Neural progenitor cell (in vitro differentiated cells): ENCODE measurements around the gene SLC30A3. TPM values are rescaled to one million over a fixed set of nuclear protein-coding genes. Genes with fewer than 3 reads are reported as not detected.
"Not testable (repeated sequence)": the region's sequence is repeated elsewhere in the genome, so short reads cannot be mapped to it uniquely, and the experiment has no call there.

Experiments
- DNase-seq: peaks from one replicate; pipeline ENCODE4 v3.0.0-alpha.2; 2016; ENCODE audit warnings: low spot score
- H2AFZ ChIP-seq: fragments of 200-600 bp; sonication (generic); replicated peaks from 2 replicates; pipeline ENCODE4 v1.6.1; 2016; ENCODE audit warnings: antibody characterized with exemption
- H3F3A ChIP-seq: fragments of 200-600 bp; sonication (generic); 2 replicates; pipeline ENCODE4 v1.6.1; 2016; ENCODE audit warnings: antibody characterized with exemption, low read depth
- H3K27ac ChIP-seq: fragments of 200-600 bp; sonication (generic); 2 replicates; pipeline ENCODE4 v1.5.1; 2016; ENCODE audit warnings: mild to moderate bottlenecking
- H3K27me3 ChIP-seq: fragments of 200-600 bp; sonication (generic); 2 replicates; pipeline ENCODE4 v1.6.1; 2016; ENCODE audit warnings: mild to moderate bottlenecking, moderate library complexity
- H3K36me3 ChIP-seq: fragments of 200-600 bp; sonication (generic); 2 replicates; pipeline ENCODE4 v1.5.1; 2016
- H3K4me1 ChIP-seq: fragments of 200-600 bp; sonication (generic); 2 replicates; pipeline ENCODE4 v1.6.1; 2016; ENCODE audit warnings: mixed run types
- H3K4me2 ChIP-seq: fragments of 200-600 bp; sonication (generic); 2 replicates; pipeline ENCODE4 v1.6.1; 2016
- H3K4me3 ChIP-seq: fragments of 200-600 bp; sonication (generic); 2 replicates; pipeline ENCODE4 v1.5.1; 2016
- H3K79me2 ChIP-seq: fragments of 200-600 bp; sonication (generic); 2 replicates; pipeline ENCODE4 v1.6.1; 2016; ENCODE audit warnings: low read depth
- H3K9ac ChIP-seq: fragments of 200-600 bp; sonication (generic); 2 replicates; pipeline ENCODE4 v1.6.1; 2016
- H3K9me3 ChIP-seq: fragments of 200-600 bp; sonication (generic); 2 replicates; pipeline ENCODE4 v1.5.1; 2016; ENCODE audit warnings: low read depth
- H4K20me1 ChIP-seq: fragments of 200-600 bp; sonication (generic); 2 replicates; pipeline ENCODE4 v1.6.1; 2016; ENCODE audit warnings: low read depth
- H3K27ac Mint-ChIP-seq: 3 replicates; pipeline ENCODE4 v1.8.0; 2021; ENCODE audit warnings: mixed read lengths
- H3K27me3 Mint-ChIP-seq: 2 replicates; pipeline ENCODE4 v1.8.0; 2022; ENCODE audit warnings: low read depth, mild to moderate bottlenecking, inconsistent platforms, moderate library complexity, mixed read lengths; ENCODE audit not compliant: insufficient read depth
- H3K36me3 Mint-ChIP-seq: 3 replicates; pipeline ENCODE4 v1.8.0; 2021; ENCODE audit warnings: mixed read lengths
- H3K4me1 Mint-ChIP-seq: 3 replicates; pipeline ENCODE4 v1.8.0; 2021; ENCODE audit warnings: mixed read lengths
- H3K4me3 Mint-ChIP-seq: 3 replicates; pipeline ENCODE4 v1.8.0; 2021; ENCODE audit warnings: mild to moderate bottlenecking, moderate library complexity, mixed read lengths
- H3K9me3 Mint-ChIP-seq: 3 replicates; pipeline ENCODE4 v1.8.0; 2020; ENCODE audit warnings: mixed read lengths
- CTCF ChIP-seq: fragments of 200-600 bp; sonication (generic); IDR thresholded peaks from 2 replicates; pipeline ENCODE4 v1.5.1; 2017; ENCODE audit warnings: antibody characterized with exemption, mild to moderate bottlenecking
- EZH2 ChIP-seq: fragments of 200-600 bp; sonication (generic); IDR thresholded peaks from 2 replicates; pipeline ENCODE4 v1.6.1; 2017; ENCODE audit warnings: antibody characterized with exemption, mild to moderate bottlenecking, moderate library complexity
- EZH2phosphoT487 ChIP-seq: fragments of 200-600 bp; sonication (generic); IDR thresholded peaks from 2 replicates; pipeline ENCODE4 v1.6.1; 2017; ENCODE audit warnings: antibody characterized with exemption
- total RNA-seq: library from RNA; depleted of rRNA; stranded (reverse); fragments of >200 nt; gene quantifications from 2 replicates; pipeline ENCODE4 v1.2.3, GENCODE V29; 2015; ENCODE audit warnings: low replicate concordance

Gene SLC30A3
- total RNA-seq, 1 donor from 2014 or later: 0.56 TPM

- H3K36me3 ChIP-seq: no peaks in the 10 kb centered on the region
- H3K4me3 ChIP-seq: no peak within 1 kb of the TSS
- no peak within 1 kb of the TSS for H3K4me2 ChIP-seq
- Mint-ChIP-seq H3K4me3 (no peak within 1 kb of the TSS), H3K9me3 (no peaks in the 10 kb centered on the region), H3K27ac (no peak within 1 kb of the TSS), H3K4me1 (no peaks in the 10 kb centered on the region), H3K36me3 (no peaks in the 10 kb centered on the region), H3K27me3 (peaks cover 16% of the 10 kb centered on the region)
- no peaks in the 10 kb centered on the region for H3K79me2 ChIP-seq
- DNase-seq: no peak
- H3K27me3 ChIP-seq: no peaks in the 10 kb centered on the region
- no peaks in the 10 kb centered on the region for H3F3A ChIP-seq
- no peaks in the 10 kb centered on the region for H4K20me1 ChIP-seq
- no peak within 1 kb of the TSS for H3K9ac ChIP-seq
- H3K9me3 ChIP-seq: no peaks in the 10 kb centered on the region
- no peak within 1 kb of the TSS for H3K27ac ChIP-seq
- H2AFZ ChIP-seq: no peak within 1 kb of the TSS
- H3K4me1 ChIP-seq: no peaks in the 10 kb centered on the region
- no peak for TF ChIP-seq EZH2phosphoT487
- TF ChIP-seq CTCF: no peak
- TF ChIP-seq EZH2: no peak
These were observed 12.6 kb upstream of the SLC30A3 start, which contains the start of gene DNAJC5G for GRCh38 chr2:27275211-27276150. DNAJC5G (plus strand) TSS chr2:27275433; CDS start chr2:27276729, 1,296 bp downstream.

GRCh38 chr2:27272537-27273522 is 10.0 kb upstream of the SLC30A3 start:
- not testable (repeated sequence) for H3K36me3 ChIP-seq, H3K27ac Mint-ChIP-seq, H3K9ac ChIP-seq, H3K79me2 ChIP-seq, H3K9me3 ChIP-seq, H3K36me3 Mint-ChIP-seq, H3K4me1 Mint-ChIP-seq, H4K20me1 ChIP-seq, H3K4me3 Mint-ChIP-seq, H3F3A ChIP-seq, H3K9me3 Mint-ChIP-seq, H3K4me1 ChIP-seq, H2AFZ ChIP-seq, H3K4me2 ChIP-seq, DNase-seq, H3K4me3 ChIP-seq, H3K27ac ChIP-seq
- peaks cover 10% of the 10 kb centered on the region for H3K27me3 ChIP-seq
- peaks cover 15% of the 10 kb centered on the region for H3K27me3 Mint-ChIP-seq

- Histone ChIP-seq H3K27me3 (peaks cover 17% of the 10 kb centered on the region), H3K9me3 (no peaks in the 10 kb centered on the region), H3K4me1 (no peaks in the 10 kb centered on the region), H3F3A (no peaks in the 10 kb centered on the region), H3K9ac (no peak overlapping the region), H3K4me3 (no peak overlapping the region), H3K27ac (no peak overlapping the region), H3K36me3 (no peaks in the 10 kb centered on the region), H3K4me2 (no peak overlapping the region), H3K79me2 (no peaks in the 10 kb centered on the region), H4K20me1 (no peaks in the 10 kb centered on the region), H2AFZ (no peak overlapping the region)
- H3K4me3 Mint-ChIP-seq: no peak overlapping the region
- DNase-seq: no peak
- no peak for TF ChIP-seq CTCF
- TF ChIP-seq EZH2phosphoT487: no peak
- no peak for TF ChIP-seq EZH2
- H3K27me3 Mint-ChIP-seq: peaks cover 13% of the 10 kb centered on the region
- no peaks in the 10 kb centered on the region for H3K9me3 Mint-ChIP-seq
- H3K4me1 Mint-ChIP-seq: no peaks in the 10 kb centered on the region
- H3K27ac Mint-ChIP-seq: no peak overlapping the region
- H3K36me3 Mint-ChIP-seq: no peaks in the 10 kb centered on the region
These were observed 8.9 kb upstream of the SLC30A3 start for GRCh38 chr2:27271631-27272340.
